Limb (tissue), 2 donors: ENCODE measurements around the gene RGL3.
"Not testable (repeated sequence)": the region's sequence is repeated elsewhere in the genome, so short reads cannot be mapped to it uniquely, and the experiment has no call there.

Experiments
- DNase-seq, 2 donors: peaks; one replicate each; pipeline ENCODE4 v3.0.0-alpha.2; 2016; ENCODE audit errors: extremely low spot score in 2 of 2

Gene RGL3

DNA sequence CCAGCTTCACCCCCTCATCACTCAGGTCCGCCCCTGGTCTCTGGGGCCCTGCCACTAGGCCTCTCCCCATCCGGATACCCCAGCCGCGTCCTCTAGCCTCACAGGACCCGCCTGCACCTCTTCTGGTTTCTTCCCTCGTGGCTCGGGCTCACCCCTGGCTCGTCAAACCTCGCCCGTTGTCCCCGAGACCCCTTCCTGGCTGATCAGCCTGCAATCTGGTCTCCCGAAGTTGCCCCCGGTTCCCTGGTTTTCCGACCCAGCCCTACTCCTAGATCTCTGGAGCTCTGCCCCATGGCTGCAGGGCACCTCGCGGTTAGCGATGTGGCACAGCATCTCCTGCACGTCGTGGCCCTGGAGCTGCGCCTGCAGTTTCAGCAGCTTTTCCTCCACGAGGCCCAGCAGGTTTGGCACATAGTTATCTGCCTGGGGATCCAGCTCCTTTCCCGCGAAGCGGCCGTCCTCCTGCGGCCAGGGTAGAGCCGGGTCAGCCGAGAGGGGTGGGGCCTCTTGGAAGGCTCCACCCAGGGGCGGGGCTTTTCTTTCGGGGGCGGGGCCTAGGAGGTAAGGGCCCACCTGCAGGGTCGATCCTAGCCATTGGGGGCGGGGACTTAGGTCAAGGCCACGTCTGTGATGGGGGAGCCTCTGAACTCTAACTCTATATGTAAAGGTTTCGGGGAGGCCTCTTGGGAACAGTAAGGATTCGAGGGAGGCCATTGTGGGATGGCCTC, 2.4 kb upstream of the RGL3 start:
- DNase-seq: no peak

DNA sequence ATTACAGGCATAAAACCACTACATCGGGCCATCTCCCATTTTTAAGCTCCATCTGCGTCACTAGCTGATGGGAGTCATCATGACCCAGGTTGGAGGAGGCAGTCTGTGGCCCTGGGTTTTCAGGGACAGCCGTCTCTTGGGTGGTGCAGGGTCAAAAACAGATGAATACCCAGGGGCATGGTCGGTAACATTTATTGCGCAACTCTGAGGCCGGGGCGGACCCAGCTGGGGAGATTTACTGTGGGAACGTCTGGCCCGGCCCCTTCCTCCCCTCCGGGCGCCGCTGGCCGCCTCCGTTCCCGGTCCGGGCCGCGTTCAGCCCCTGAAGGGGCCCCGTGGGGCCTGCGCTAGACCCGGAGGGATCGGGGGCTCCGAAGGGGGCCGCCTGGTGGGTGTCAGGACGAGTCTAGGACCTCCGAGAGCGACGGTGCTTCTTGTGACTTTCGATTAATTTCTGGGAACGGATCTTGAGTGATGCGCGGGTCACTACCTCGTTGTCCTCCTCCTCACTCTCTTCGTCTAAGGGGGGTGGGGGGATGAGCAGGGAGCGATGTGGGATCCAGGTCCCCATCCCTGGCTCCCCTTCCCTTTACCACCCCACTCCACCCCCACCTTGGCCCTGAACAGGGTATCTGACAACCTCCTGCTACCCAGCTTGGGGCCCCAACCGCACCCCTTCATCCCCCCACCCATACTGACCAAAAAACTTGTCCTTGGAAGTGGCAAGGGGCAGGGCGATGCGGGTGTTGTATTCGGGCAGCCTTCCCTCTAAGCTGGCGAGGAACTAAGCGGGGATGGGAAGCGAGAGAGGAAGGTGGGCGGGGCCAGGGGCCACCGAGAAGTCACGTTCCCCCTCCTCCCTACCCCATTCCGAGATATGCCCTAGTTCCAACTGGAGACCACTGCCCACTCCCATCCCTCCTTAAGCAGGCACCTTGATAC, 1.6 kb upstream of the RGL3 start:
- peak in 1 of 2 donors; percentile 55 for DNase-seq

DNA sequence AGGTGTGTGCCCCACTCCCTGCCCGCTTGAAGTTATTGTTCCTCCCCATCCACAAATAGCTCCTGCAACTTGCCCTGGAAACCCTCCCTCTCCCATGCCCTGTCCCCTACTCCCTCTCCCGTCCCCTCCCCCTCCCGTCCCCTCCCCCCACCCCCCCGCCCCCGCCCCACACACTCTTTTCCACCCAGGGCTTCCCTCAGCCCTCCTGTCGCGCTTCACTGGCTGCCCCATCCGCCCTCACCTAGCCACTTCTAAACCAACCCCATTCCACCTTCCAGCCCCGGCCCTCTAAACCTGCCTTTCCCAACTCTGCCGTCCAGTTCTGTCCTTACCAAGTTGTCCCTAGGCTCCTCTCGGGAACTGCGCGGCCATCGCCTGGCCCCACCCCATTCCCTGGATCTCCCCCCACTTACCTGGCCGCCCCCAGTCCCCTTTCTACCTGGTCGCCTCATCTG, 993 bp downstream of the RGL3 start:
- DNase-seq: no peak

DNA sequence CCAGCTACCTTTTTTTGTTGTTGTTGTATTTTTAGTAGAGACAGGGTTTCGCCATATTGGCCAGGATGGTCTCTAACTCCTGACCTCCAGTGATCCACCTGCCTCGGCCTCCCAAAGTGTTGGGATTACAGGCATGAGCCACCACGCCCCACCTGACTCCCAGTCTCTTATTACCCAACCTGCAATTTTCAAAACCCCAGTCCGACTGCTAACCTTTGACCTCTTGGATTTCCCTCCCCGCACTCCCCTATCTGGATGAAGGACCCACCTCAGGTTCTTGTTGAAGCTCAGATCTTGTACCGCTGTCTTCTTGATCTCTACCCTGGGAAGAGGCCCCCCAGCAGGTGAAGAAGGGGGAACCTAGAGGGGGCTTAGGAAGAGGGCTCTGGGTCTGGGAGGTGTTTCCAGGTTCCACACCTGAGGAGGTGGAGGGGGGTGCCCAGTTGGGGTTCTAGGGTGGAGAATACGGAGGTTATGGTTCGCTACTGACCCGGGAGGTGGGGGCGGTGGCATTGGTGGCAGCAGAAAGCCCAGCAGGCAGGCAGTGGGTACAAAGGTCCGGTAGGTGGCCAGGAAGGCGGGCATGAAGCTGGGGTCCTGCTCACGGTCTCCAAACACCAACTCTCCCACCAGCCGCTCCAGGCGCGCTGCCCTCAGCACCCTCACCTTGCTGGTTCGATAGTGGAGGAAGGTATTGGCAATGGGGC, 2.6 kb downstream of the RGL3 start:
- no peak for DNase-seq

DNA sequence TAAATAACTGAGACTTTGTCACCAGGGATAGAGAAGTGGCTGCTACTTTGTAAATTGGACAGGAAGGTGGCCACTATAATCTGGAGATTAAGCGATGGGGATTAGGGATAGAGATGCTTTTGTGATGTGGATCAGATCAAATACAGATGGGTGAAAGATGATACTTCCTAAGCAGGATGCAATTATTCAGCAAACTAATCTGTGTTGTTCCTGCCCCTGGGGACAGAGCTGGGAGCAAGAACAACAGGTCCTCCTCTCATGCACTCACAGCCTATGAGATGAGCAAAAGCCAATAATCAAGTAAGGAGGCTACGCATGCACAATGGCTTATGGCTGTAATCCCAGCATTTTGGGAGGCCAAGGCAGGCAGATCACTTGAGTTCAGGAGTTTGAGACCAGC, 4.6 kb downstream of the RGL3 start:
- no peak for DNase-seq

DNA sequence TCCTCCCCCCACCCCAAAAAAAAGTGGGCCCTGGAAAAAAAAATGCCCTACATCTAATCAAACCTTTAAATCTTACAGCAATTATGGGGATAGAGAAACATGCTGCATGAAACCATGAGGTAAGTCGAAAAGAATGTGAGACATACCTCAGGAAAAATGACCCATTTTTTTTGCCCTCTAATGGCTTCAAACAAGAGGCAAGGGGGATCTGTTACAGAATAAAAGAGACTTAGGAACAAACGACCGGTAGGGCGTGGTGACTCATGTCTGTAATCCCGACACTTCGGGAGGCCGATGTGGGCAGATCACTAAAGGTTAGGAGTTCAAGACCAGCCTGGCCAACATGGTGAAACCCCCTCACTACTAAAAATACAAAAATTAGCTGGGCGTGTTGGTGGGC, 8.4 kb downstream of the RGL3 start:
- no peak for DNase-seq

DNA sequence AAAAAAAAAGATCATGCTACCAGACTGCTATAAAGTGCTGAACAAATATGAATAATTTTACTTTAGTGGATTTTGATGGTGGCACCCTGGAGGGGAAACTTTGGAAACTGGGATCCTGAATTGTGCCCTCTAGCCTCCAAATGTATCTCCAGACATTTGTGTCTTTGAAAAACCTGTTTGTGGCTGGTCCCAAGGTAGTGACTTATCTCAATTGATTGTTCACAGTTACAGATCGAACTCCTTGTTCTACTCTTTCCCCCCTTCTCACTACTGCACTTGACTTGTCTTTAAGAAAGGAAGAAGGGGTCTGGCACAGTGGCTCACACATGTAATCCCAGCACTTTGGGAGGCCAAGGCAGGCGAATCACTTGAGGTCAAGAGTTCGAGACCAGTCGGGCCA, 10.5 kb downstream of the RGL3 start:
- no peak for DNase-seq

DNA sequence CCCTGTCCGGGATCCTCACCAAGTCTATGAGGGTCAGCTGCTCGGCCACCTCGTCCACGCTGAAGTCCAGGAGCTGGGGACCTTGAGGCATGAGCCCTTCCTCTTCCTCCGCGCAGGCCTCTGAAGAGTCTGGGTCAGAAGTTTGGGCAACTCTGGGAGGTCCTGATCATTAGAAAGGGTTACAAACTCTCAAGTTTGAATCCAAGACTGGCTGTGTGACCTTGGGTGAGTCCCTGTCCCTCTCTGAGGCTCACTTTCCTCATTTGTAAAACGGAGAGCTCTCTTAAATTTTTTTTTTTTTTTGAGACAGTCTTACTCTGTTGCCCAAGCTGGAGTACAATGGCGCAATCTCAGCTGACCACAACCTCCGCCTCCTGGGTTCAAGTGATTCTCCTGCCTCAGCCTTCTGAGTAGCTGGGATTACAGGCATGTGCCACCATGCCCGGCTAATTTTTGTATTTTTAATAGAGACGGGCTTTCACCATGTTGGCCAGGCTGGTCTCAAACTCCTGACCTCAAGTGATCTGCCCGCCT, 12.3 kb downstream of the RGL3 start:
- not testable (repeated sequence) for DNase-seq

DNA sequence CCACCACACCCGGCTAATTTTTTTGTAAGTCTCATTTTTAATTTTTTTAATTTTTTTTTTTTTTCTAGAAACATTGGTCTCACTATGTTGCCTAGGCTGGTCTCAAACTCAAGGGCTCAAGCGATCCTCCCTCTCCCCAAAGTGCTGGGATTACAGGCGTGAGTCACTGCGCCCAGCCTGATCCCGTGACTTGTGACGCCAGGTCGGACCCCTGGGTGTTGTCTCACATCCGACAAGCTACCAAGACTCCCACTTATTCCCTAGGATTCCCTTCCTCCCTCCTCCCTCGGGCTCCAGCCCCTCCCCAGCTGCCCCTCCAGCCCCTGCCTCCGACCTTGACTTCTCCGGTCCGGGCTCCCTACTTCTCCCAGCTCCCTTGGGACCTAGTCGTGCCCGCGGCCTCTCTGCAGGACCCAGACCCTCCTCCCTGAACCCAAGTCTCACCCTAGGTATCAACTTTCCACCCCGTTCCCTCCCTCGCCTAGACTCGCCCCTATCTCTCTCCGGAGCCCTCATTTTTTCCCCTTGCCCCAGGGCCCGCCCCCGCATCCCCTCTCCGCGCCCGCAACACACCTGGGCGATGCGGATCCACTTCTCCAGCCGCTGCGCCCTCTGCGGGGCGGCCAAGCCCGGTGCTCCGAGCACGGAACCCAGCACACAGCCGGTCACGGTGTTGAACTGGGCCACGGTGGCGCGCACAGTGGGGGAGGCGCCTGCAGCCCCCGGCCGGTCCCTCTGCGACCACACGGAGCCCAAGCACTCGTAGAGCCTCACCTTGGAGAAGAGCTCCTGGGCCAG, 13.1 kb downstream of the RGL3 start:
- no peak for DNase-seq

DNA sequence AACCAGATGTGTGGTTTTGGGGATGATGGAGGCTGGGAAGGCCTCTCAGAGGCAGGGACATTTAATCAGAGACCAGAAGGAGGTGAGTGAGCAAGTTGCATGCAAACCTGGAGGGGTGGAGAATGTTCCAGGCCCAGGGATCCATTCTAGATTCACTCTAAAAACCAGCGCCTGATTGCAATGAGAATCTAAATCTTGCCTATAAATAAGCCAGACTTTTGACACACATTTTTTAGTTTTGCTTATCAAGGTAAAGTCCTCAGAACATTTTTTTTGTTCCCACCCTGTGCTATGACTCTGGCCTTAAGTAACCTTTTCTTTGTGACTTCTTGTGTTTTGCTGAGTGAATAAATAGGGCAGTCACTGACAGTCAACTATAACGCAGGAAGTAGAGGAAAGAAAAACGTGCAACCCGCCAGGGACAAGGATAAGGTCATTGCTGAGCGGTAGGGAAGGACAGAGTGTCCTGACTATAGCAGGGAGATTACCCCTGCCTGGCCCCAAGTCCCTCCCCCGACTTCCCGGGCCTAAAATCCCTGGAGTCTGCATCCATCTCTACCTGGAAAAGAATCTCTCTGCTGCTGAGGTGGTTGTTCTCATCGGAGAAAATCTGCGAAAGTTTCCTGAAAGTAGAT, 14.4 kb downstream of the RGL3 start:
- DNase-seq: no peak

DNA sequence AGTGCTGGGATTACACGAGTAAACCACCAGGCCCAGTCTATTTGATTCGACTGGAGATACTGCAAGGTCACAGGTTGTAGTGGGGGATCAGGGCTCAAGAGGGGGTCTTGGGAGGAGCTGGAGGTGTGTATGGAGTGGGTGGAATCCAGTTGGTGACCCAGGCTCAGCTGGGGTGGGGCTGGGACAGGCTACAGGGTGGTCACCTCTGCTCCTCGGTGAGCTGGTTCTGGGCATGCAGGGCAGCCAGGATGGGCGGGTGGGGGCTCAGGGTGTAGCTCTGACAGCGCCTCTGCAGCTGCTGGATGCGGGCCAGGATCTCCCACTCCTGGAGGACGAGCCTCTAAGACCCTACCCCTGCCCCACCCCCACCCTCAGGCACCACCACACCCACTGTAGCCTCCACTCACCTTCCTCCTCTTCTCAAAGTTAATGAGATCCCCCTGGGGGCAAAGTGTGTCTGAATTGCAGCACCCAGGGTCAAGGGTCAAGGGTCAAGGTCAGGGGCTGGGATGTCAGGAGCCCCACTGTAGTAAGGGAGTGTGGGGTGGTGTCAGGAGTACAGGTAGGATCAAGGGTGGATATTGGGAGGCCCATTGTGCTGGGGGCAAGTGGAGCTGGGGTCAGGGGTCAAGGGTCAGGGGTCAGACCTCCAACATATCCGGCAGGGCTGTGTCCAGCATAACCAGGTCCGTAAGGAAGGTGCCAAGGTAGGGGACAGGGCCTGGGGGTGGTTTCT, 17.1 kb downstream of the RGL3 start:
- DNase-seq: no peak

DNA sequence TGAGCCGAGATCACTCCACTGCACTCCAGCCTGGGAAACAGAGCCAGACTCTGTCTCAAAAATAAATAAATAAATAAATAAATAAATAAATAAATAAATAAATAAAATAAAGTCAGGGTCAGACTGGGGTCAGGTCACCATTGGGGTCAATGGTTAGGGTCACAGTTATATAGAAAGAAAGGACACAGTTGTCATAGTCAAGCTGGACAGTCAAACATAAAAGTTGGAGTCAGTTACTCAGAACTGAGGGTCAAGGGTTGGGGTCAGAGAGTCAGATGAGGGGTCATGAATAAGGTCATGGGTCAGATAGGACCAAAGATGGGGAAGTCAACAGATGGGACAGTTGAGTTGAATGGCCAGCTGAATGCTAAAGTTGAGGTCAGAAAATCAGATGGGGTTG, 18.3 kb downstream of the RGL3 start:
- no peak for DNase-seq

DNA sequence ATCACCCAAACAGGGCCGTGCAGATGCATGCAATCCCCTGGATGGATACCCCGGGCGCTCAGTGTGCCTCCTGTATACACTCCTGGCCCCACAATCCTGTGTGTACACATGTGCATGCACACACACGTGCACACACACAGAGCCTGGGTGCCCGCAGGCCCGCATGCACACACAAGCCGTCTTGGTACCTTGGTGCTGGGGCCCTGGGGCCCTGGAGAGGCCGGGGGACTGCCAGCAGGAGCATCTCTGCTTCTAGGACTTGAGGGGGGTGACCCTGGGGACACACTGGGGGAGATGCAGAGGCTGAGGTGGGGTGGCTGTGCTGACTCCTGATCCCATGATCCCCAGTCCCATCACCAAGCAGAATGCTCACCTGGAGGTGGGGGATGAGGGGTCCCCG, 19.4 kb downstream of the RGL3 start:
- DNase-seq: no peak

DNA sequence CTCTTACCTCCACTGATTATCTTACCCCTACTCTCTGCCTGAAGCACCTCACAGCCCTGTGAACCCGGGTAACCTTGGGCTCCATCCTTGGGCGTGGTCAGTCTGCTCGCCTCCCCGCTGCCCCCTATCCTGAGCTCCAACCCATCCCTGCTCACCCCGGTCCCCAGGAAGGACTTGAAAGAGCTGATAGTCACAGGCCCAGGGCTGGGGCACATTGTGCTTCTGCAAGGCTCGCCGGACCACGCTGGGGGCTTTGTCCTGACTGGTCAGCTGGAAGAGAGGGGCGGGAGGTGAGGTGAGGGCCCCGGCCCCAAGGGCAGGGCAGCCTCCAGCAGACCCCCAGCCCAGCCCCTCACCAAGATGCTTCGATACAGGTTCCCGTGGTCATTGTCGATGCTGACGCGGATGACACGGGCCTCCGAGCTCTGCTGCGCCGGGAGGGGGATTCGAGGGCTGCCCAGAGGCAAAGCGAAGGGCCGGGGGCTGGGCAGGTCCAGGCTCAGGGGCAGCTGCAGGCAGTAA, 22.0 kb downstream of the RGL3 start:
- DNase-seq: no peak

DNA sequence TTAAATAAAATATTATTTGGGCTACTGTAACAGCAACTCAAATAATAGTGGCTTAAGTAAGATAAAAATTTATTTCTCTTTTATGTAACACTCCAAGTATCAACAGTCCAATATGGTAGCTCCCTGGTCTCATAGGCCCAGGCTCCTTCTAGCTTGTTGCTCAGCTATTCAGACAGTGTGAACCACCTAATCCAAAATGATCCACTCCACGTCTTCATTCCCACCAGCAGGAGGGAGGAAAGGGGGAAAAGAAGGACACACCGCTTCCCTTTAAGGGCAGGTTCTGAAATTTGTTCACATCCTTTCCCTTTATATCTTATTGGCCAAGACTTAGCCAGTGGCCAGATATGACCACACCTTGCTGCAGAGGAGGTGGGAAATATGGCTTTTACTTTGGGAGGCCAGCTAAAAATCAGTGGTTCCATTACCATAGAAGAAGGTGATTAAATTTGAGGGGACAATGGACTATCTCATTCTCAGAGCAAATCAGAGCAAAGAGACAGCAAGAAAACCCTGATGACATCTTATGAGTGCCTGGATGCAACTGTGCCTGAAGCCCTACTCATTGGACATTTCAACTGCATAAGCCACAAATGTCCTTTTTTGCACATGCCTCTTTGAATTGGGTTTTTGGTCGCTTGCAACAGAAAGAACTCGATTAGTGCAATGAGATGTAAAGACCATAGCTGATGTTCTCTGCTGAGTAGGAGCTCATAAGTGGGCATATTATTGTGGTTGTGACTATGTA, 28.0 kb downstream of the RGL3 start:
- DNase-seq: no peak

DNA sequence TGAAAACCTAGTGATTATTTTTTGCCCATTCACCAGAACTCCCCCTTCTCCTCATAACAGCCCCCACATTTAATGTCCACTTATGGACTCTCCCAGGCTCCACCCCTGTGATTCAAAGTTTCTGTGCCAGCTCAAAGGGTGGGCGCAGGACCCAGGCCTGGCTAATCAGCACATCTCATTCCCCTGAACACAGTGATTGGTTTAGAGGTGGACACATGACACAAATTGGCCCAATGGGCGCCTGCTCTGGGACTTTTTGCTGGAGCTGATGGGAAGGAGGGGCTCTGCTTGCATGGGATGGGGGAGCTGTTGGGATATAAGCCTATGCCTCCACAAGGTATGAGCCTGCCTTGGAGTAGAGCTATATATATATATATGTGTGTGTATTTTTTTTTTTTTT, 28.8 kb downstream of the RGL3 start:
- no peak for DNase-seq

DNA sequence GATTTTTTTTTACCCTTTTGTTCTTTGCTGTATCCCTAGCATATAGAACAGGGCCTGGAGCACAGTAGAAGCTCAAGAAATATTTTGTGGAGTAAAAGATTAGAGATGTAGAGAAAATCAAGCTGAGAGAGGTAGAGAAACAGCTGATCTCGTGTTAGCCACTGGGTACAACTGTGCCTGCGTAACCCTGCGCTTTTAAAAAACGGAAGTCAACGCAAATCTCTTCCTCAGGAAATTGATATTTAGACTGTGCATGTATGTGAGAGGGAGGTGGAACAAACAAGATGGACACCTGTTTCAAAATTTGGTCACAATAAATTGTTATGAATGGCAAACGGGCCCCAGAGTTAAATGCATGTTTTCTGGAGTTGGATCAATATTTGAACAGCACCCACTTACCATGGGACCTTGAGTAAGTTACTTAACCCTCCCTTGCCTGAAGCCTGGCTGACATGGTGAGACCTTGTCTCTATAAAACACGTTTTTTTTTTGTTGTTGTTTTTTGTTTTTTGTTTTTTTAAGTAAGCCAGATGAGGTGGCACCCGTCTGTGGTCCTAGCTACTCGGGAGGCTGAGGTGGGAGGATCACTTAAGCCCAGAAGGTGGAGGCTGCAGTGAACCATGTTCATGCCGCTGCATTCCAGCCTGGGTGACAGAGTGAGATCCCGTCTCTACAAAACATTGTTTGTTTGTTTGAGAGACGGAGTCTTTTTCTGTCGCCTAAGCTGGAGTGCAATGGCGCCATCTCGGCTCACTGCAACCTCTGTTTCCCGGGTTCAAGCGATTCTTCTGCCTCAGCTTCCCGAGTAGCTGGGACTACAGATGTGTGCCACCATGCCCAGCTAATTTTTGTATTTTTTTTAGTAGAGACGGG, 31.7 kb downstream of the RGL3 start:
- DNase-seq: no peak

DNA sequence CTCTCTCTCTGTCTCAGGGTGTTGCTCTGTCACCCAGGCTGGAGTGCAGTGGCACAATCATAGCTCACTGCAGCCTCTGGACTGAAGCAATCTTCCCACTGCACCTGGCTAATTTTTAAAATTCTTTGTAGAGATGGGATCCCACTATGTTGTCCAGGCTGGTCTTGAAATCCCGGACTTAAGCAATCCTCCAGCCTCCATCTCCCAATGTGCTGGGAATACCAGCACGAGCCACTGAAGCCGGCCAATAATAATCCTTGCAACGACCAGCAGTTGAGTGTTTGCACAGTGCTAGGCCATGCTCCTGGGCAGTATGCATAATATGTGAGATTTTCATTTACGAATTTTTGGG, 34.4 kb downstream of the RGL3 start:
- DNase-seq: no peak
